B cell (primary cell): ENCODE results near the gene HDAC10. TPM values are rescaled to one million over a fixed set of nuclear protein-coding genes. Genes with fewer than 3 reads are reported as not detected.

Source experiments
- ATAC-seq: fragments of 200-7000 bp; cut with Tn5 transposase; one replicate; pipeline ENCODE4 v1.10.0; 2021; ENCODE audit warnings: low read depth, mild to moderate bottlenecking, moderate number of reproducible peaks, moderate library complexity
- CTCF ChIA-PET: fragments of 350-600 bp; sonication (Branson Sonifier 250); formaldehyde crosslinking; loops from one replicate; lab custom pipeline; 2021; ENCODE audit warnings: antibody characterized with exemption, inconsistent platforms; lab: Charles Lee
- POLR2A ChIA-PET: fragments of 350-600 bp; sonication (Branson Sonifier 250); formaldehyde crosslinking; loops from one replicate; lab custom pipeline; 2021; ENCODE audit warnings: antibody characterized with exemption; lab: Charles Lee
- DNase-seq: peaks from one replicate; pipeline ENCODE4 v3.0.0; 2013
- H2AFZ ChIP-seq: 2 replicates; pipeline ENCODE4 v1.6.1; 2012; ENCODE audit warnings: mild to moderate bottlenecking, low read depth, low read length; ENCODE audit not compliant: insufficient read depth, poor library complexity, severe bottlenecking
- H3K27ac ChIP-seq, 2 donors: 1 replicate in 1 of 2; 2 replicates in 1 of 2; pipeline ENCODE4 v1.5.1; 2012 to 2013; ENCODE audit warnings: low read length in 2 of 2, mild to moderate bottlenecking in 2 of 2, moderate library complexity in 1 of 2
- H3K27me3 ChIP-seq, 4 experiments: fragments of 200-600 bp in 1 of 4; sonication (generic) in 1 of 4; replicated peaks in 1 of 4; 1 replicate in 2 of 4; 2 replicates in 2 of 4; pipeline versions ENCODE4 v1.6.1 to v1.7.0; 2013 to 2016; ENCODE audit warnings: low read length in 3 of 4, mild to moderate bottlenecking in 2 of 4, mixed read lengths in 1 of 4, moderate library complexity in 1 of 4; ENCODE audit not compliant: insufficient read depth in 4 of 4, control insufficient read depth in 3 of 4; ENCODE audit errors: control extremely low read depth in 1 of 4
- H3K36me3 ChIP-seq, 2 experiments: replicated peaks in 1 of 2; 1 replicate in 1 of 2; 2 replicates in 1 of 2; pipeline versions ENCODE4 v1.6.1 to v1.7.1; 2013; ENCODE audit warnings: low read length in 1 of 2; ENCODE audit not compliant: insufficient read depth in 2 of 2, control insufficient read depth in 1 of 2; ENCODE audit errors: control extremely low read depth in 1 of 2, extremely low read depth in 1 of 2
- H3K4me1 ChIP-seq, 2 donors: fragments of 200-600 bp in 1 of 2; sonication (generic) in 1 of 2; 1 replicate in 1 of 2; 2 replicates in 1 of 2; pipeline versions ENCODE4 v1.5.1 to v1.6.1; 2013 to 2017; ENCODE audit warnings: low read length in 2 of 2; ENCODE audit not compliant: control insufficient read depth in 2 of 2, insufficient read depth in 2 of 2
- H3K4me2 ChIP-seq: replicated peaks from 2 replicates; pipeline ENCODE3; 2012; ENCODE audit warnings: mild to moderate bottlenecking, low read depth, low read length; ENCODE audit not compliant: poor library complexity, severe bottlenecking
- H3K4me3 ChIP-seq, 5 experiments: fragments of 200-600 bp in 1 of 5; sonication (generic) in 1 of 5; 1 replicate in 3 of 5; 2 replicates in 2 of 5; pipeline versions ENCODE4 v1.5.1 to v1.7.0; 2011 to 2016; ENCODE audit warnings: low read length in 4 of 5, mild to moderate bottlenecking in 4 of 5, low read depth in 2 of 5, control low read depth in 1 of 5, moderate library complexity in 1 of 5; ENCODE audit not compliant: insufficient read depth in 1 of 5; ENCODE audit errors: control extremely low read depth in 1 of 5, extremely low read depth in 1 of 5
- H3K79me2 ChIP-seq: fragments of 200-600 bp; sonication (generic); one replicate; pipeline ENCODE4 v1.6.0; 2016; ENCODE audit warnings: low read length; ENCODE audit not compliant: control insufficient read depth, insufficient read depth
- H3K9ac ChIP-seq: fragments of 200-600 bp; sonication (generic); 2 replicates; pipeline ENCODE4 v1.6.1; 2017; ENCODE audit warnings: mild to moderate bottlenecking, low read length, moderate library complexity
- H3K9me3 ChIP-seq, 3 donors: one replicate each; pipeline versions ENCODE4 v1.6.1 to v1.7.1; 2013; ENCODE audit warnings: low read length in 2 of 3; ENCODE audit not compliant: control insufficient read depth in 2 of 3, insufficient read depth in 1 of 3; ENCODE audit errors: control extremely low read depth in 1 of 3
- H4K20me1 ChIP-seq: 2 replicates; pipeline ENCODE4 v1.6.0; 2012; ENCODE audit warnings: mild to moderate bottlenecking, low read length; ENCODE audit not compliant: insufficient read depth, control insufficient read depth, poor library complexity, severe bottlenecking
- H3K27ac Mint-ChIP-seq: one replicate; pipeline ENCODE4 v1.8.0; 2021; ENCODE audit warnings: mixed read lengths
- H3K27me3 Mint-ChIP-seq: one replicate; pipeline ENCODE4 v1.8.0; 2021; ENCODE audit warnings: mixed read lengths
- H3K4me1 Mint-ChIP-seq: one replicate; pipeline ENCODE4 v1.8.0; 2021; ENCODE audit warnings: mixed read lengths
- H3K4me3 Mint-ChIP-seq: one replicate; pipeline ENCODE4 v1.8.0; 2021; ENCODE audit warnings: mixed read lengths
- H3K9me3 Mint-ChIP-seq: one replicate; pipeline ENCODE4 v1.8.0; 2022; ENCODE audit warnings: mixed read lengths; ENCODE audit not compliant: insufficient read depth
- EZH2 ChIP-seq: IDR thresholded peaks from 2 replicates; pipeline ENCODE4 v1.6.1; 2012; ENCODE audit warnings: borderline replicate concordance, low read depth, mild to moderate bottlenecking, moderate library complexity, low read length; ENCODE audit not compliant: insufficient read depth, poor library complexity, severe bottlenecking
- WGBS: methylation state at CpG from one replicate; pipeline ENCODE4 v1.1.5; 2013; ENCODE audit warnings: missing lambda C conversion rate; ENCODE audit not compliant: insufficient coverage; 5-methylcytosine and 5-hydroxymethylcytosine counted together
- intact Hi-C: fragments of 100-400 bp; cut with micrococcal nuclease; formaldehyde crosslinking; loops from one replicate; pipeline ENCODE4 v1.10.0; 2022
- polyA plus RNA-seq: library from polyadenylated mRNA; depleted of rRNA; stranded (reverse); fragments of >200 nt; gene quantifications from 2 replicates; pipeline ENCODE4 v1.2.3, GENCODE V29; 2012
- total RNA-seq, 2 donors: library from RNA; stranded (reverse); fragments of 120-200 nt in 1 of 2; gene quantifications; 1 replicate in 1 of 2; 2 replicates in 1 of 2; pipeline versions ENCODE4 v1.2.3 to v1.2.4, GENCODE V29; 2013 to 2022
- TF ChIP-seq, protein P1 (sequence below): fragments of 200-600 bp; IDR thresholded peaks from one replicate; pipeline ENCODE4 v1.8.0; 2022; ENCODE audit warnings: antibody characterized with exemption, mild to moderate bottlenecking

The HDAC10 gene
- total and polyA plus RNA-seq, 2 donors (not counting 1 experiment from before 2014, with no cell fraction given): 136 to 187 TPM

- no peak for ATAC-seq
Observed at GRCh38 chr22:50218153-50218995, 32.7 kb downstream of the HDAC10 start.

More at GRCh38 chr22:50218153-50218995, 32.7 kb downstream of the HDAC10 start:
- WGBS: 88% methylated on average over 43 of the region's 43 CpGs
- Histone ChIP-seq H3K4me1 (no peaks in the 10 kb centered on the region), H3K4me2 (no peak overlapping the region), H2AFZ (no peak overlapping the region), H4K20me1 (peaks cover 22% of the 10 kb centered on the region), H3K27me3 (no peaks in the 10 kb centered on the region), H3K79me2 (no peaks in the 10 kb centered on the region), H3K9me3 (no peaks in the 10 kb centered on the region), H3K4me3 (no peak overlapping the region), H3K9ac (no peak overlapping the region), H3K36me3 (peaks cover 0 to 75% of the 10 kb centered on the region in 2 experiments), H3K27ac (no peak overlapping the region)
- no peak overlapping the region for H3K4me3 Mint-ChIP-seq
- ChIA-PET POLR2A (interaction anchor here (0.6 kb wide), 1 partner anchor 282 kb away, joined by 4 read pairs; no protein-coding TSS in a partner anchor), CTCF (interaction anchor here (3.5 kb wide), 1 partner anchor 69 kb away, joined by 11 read pairs; no protein-coding TSS in a partner anchor)
- H3K27ac Mint-ChIP-seq: no peak overlapping the region
- H3K27me3 Mint-ChIP-seq: no peaks in the 10 kb centered on the region
- intact Hi-C loops: no loop called here
- peak; percentile 34 for DNase-seq
- H3K9me3 Mint-ChIP-seq: no peaks in the 10 kb centered on the region
- TF ChIP-seq EZH2: no peak
- TF ChIP-seq, protein P1, sequence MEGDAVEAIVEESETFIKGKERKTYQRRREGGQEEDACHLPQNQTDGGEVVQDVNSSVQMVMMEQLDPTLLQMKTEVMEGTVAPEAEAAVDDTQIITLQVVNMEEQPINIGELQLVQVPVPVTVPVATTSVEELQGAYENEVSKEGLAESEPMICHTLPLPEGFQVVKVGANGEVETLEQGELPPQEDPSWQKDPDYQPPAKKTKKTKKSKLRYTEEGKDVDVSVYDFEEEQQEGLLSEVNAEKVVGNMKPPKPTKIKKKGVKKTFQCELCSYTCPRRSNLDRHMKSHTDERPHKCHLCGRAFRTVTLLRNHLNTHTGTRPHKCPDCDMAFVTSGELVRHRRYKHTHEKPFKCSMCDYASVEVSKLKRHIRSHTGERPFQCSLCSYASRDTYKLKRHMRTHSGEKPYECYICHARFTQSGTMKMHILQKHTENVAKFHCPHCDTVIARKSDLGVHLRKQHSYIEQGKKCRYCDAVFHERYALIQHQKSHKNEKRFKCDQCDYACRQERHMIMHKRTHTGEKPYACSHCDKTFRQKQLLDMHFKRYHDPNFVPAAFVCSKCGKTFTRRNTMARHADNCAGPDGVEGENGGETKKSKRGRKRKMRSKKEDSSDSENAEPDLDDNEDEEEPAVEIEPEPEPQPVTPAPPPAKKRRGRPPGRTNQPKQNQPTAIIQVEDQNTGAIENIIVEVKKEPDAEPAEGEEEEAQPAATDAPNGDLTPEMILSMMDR: no peak
- peaks cover 2% of the 10 kb centered on the region for H3K4me1 Mint-ChIP-seq
